Skin epidermis (tissue), 12 donors: Measurements from ENCODE around the gene C1QTNF9.

Experiments
- H3K27ac ChIP-seq, 21 experiments: fragments of 200-600 bp; sonication (generic) in 11 of 21; one replicate each; pipeline ENCODE4 v1.5.0; 2020; ENCODE audit warnings: mild to moderate bottlenecking in 3 of 21, inconsistent platforms in 2 of 21, moderate library complexity in 2 of 21
- H3K4me3 ChIP-seq, 7 experiments: fragments of 200-600 bp; sonication (generic) in 2 of 7; one replicate each; pipeline ENCODE4 v1.5.0; 2020; ENCODE audit warnings: inconsistent platforms in 2 of 7, mild to moderate bottlenecking in 2 of 7, moderate library complexity in 1 of 7

C1QTNF9 gene

GRCh38 chr13:24279327-24280110, 29.9 kb upstream of the C1QTNF9 start:
- H3K27ac ChIP-seq, result peak overlapping the region in 1 of 21 experiments; percentile 57
- no peak overlapping the region for H3K4me3 ChIP-seq

DNA sequence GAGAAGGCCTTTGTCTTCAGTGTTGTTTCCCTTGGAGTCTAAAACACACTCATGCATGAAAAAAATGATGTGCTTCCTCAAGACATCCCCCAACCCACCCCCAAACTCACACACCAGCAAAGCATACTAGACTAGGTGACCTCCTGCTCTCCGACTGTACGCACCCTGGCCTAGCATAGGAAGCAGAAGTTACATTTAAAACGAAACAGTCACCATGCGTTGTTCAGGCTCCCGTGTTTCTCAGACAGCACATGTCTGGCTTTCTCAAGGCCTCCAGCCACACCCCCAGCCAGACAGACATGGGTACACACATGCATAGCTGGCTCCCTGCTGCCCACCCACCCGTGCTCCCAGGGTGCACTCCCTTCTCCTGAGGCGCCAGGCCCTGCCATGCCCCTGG, 28.7 kb upstream of the C1QTNF9 start:
- H3K27ac ChIP-seq, result peak overlapping the region in 2 of 21 experiments; percentile 23 to 38
- H3K4me3 ChIP-seq, result no peak overlapping the region

DNA sequence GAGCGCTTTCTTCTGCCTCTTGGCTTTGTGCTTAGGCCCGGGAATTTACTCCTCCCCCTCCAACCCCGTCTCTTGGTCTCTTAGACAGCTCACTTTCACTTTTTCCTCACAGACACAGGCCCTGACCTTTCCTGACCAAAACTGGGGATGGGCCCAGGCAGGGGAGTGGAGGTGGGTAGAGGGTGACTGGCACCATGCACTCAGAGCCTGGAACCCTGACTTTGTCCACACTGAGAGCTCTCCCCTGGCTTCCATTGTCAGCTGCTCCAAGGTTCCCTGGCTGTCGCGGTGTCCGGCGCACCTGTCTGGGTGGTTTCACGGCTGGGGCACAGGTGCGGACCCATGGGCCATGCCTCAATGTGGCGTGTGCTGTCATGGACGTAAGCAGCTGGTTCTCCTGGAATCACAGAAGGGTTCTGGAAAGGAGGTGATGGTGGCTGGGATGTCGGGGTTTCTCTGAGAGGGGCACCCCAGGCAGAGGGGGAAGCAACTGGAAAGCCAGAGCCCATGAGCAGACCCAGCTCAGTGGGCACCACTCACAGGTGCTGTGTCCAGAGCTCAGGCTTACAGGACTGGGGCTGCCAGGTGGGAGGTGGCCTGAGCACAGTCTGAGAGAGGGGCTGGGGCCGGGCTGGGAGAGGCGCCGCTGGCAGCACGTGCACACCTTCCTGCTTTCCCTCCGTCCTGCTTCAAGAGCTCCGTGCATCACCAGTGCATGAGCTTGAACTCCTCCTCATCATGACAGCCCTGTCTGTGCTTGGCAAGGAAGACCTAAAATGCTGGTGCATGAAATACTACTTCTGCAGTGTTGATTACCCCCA, 28.0 kb upstream of the C1QTNF9 start:
- H3K27ac ChIP-seq, result peak overlapping the region in 2 of 21 experiments; percentile 23 to 38

DNA sequence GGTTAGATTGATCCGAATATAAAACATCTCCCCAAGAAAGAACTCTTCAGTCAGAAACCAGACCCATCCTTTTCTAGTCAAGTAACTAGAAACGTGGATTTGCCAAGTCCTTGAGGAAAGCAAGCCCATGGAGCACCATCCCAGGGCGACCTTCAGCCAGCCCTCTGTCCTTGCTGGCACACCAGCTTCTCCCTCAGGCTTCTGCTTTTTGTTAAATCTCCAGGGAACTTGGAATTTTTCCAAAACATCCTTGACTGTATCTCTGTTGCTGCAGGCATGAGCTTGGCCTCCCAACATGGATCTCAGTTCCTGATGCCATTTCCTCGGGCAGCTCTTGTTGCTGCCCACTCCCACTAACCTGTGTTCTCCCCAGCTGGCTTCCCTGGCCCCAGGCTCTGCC, 27.1 kb upstream of the C1QTNF9 start:
- Histone ChIP-seq H3K4me3 (no peak overlapping the region), H3K27ac (no peak overlapping the region)

More for the DNA sequence above, 28.0 kb upstream of the C1QTNF9 start:
- no peak overlapping the region for H3K4me3 ChIP-seq

GRCh38 chr13:24284889-24285565, 24.4 kb upstream of the C1QTNF9 start:
- H3K27ac ChIP-seq, result no peak overlapping the region
- H3K4me3 ChIP-seq, result no peak overlapping the region

DNA sequence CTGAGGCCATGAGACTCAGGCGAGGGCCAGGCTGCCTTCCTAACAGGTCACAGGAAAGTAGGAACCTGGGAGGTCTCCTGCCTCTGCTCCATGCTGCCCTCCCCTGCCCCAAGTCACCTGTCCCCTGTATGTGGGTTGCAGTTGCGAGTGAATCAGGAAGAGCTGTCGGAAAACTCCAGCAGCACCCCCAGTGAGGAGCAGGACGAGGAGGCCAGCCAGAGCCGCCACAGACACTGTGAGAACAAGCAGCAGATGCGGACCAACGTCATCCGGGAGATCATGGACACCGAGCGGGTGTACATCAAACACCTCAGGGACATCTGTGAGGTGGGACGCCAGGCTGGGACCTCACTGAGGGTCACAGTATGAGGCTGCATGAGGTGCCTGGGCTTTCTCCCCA, 22.8 kb upstream of the C1QTNF9 start:
- Histone ChIP-seq H3K4me3 (no peak overlapping the region), H3K27ac (no peak overlapping the region)

- H3K27ac ChIP-seq, result no peak overlapping the region
- H3K4me3 ChIP-seq, result no peak overlapping the region
Measured at GRCh38 chr13:24287748-24288287, 21.6 kb upstream of the C1QTNF9 start.

DNA sequence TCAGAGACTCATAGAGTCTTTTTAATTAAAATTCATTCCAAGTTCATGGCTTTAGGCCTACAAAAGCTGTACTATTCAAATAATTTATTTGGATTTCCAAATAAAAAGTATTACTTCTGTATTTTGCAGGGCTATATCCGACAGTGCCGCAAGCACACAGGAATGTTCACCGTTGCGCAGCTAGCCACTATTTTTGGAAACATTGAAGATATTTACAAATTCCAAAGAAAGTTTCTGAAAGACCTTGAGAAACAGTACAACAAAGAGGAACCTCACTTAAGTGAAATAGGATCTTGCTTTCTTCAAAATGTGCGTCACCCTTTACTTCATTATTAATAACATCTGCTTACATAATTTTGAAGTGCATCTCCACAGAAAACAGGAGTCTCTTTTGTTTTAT, 20.5 kb upstream of the C1QTNF9 start:
- H3K27ac ChIP-seq, result no peak overlapping the region

DNA sequence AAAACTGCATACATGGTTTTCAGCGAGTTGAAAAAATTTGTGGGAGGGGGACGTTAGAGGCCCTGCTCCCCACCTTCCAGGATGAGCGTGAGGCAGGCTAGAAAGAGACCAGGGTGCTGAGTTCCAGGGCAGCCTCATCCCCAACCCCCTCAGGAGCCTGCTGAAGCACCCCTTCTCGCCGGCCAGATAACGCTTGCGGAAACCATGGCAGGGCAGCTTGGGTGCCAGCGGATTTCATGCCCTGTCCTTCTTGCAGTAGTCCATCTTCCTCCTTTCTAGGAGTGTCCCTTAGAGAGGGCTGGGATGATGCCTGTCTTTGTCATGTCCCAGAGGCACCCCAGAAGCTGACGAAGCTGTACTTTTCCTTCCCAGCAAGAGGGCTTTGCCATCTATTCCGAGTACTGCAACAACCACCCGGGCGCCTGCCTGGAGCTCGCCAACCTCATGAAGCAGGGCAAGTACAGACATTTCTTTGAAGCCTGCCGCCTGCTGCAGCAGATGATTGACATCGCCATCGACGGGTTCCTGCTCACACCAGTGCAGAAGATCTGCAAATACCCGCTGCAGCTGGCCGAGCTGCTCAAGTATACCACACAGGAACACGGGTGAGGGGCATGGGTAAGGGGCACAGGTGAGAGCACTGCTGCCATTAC, 19.0 kb upstream of the C1QTNF9 start:
- H3K27ac ChIP-seq, result no peak overlapping the region
- H3K4me3 ChIP-seq, result no peak overlapping the region

More for the DNA sequence above, 20.5 kb upstream of the C1QTNF9 start:
- H3K4me3 ChIP-seq, result no peak overlapping the region

- Histone ChIP-seq H3K4me3 (no peak overlapping the region), H3K27ac (no peak overlapping the region)
Measured at GRCh38 chr13:24292481-24292880, 16.9 kb upstream of the C1QTNF9 start.

GRCh38 chr13:24293746-24294145, 15.6 kb upstream of the C1QTNF9 start:
- no peak overlapping the region for H3K27ac ChIP-seq
- no peak overlapping the region for H3K4me3 ChIP-seq

GRCh38 chr13:24299488-24300114, 9.8 kb upstream of the C1QTNF9 start:
- Histone ChIP-seq H3K4me3 (no peak overlapping the region), H3K27ac (no peak overlapping the region)

GRCh38 chr13:24301434-24301833, 7.9 kb upstream of the C1QTNF9 start:
- Histone ChIP-seq H3K4me3 (no peak overlapping the region), H3K27ac (no peak overlapping the region)

- Histone ChIP-seq H3K4me3 (no peak overlapping the region), H3K27ac (no peak overlapping the region)
Measured at GRCh38 chr13:24301911-24302310, 7.5 kb upstream of the C1QTNF9 start.

DNA sequence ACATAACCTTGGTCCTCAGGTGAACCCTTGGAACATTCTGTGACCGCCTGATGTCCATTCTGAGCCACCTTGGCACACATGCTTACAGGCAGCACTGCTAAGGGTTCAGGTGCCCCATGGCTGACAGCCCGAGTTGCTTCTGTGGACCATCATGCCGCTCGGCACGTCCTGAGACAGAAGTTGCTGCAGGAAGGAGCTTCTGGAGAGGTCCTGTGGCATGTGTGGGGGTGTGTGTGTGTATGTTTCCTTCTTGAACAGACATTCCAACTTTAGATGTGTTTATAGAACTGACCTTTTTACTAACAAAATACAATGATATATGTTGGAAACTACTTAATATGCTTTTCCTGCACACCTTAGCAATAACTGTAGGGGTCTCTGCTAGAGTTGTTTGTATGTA, 4.8 kb upstream of the C1QTNF9 start:
- H3K27ac ChIP-seq, result no peak overlapping the region
- no peak overlapping the region for H3K4me3 ChIP-seq

DNA sequence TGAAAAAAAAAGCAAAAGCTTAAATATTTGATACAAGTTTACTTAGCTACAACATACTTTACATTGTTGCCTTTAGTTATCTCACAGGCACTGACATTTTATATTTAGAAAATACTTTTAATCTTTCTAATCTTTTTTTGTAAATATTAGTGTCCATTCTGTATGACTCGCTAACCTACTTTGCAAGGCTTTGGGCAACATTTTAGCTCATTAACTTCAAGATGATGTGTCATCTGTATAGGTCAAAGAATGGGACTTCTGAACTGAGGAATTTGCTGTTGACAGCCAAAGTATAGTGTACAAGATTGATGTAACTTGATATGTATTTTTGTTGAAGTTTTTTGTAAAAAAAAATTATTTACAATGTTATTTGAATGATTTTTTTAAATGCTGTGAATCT, 2.7 kb upstream of the C1QTNF9 start:
- Histone ChIP-seq H3K27ac (no peak overlapping the region), H3K4me3 (no peak overlapping the region)

GRCh38 chr13:24307211-24308067, 1.9 kb upstream of the C1QTNF9 start:
- Histone ChIP-seq H3K27ac (no peak overlapping the region), H3K4me3 (no peak overlapping the region)

- Histone ChIP-seq H3K27ac (no peak overlapping the region), H3K4me3 (no peak overlapping the region)
Measured at GRCh38 chr13:24308068-24308445, 1.3 kb upstream of the C1QTNF9 start.
